SH-SY5Y (cell line): ENCODE results near the gene MTUS2.

Experiments
- GATA2 ChIP-seq: IDR thresholded peaks from 2 replicates; pipeline ENCODE4 v1.6.1; 2011; ENCODE audit warnings: mild to moderate bottlenecking, low read depth, low read length
- GATA3 ChIP-seq: IDR thresholded peaks from 2 replicates; pipeline ENCODE4 v1.6.1; 2011; ENCODE audit warnings: low read depth, mild to moderate bottlenecking, low read length, moderate library complexity

DNA sequence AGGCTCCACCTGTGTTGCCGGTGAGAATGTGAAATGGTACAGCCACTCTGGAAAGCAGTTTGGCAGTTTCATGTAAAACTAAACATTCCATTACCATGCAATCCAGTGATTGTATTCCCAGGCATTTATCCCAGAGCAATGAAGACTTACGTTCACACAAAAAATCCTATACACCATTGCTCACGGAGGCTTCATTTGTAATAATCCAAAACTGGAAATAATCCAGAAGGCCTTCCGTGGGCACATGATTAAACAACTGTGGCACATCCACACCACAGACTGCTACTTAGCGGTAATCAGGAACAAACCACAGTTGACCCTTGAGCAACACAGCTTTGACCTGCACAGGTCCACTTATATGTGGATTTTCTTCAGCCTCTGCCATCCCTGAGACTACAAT, 339.7 kb downstream of the MTUS2 start:
- TF ChIP-seq GATA2 (no peak), GATA3 (no peak)
